Brain microvascular endothelial cell (primary cell): Measurements from ENCODE around the gene PRKACG.

Source experiments
- DNase-seq: peaks from one replicate; pipeline ENCODE4 v3.0.0-alpha.2; 2020
- H3K27ac ChIP-seq: fragments of 250-450 bp; sonication (Bioruptor Pico); 2 replicates; pipeline ENCODE4 v1.5.1; 2020; ENCODE audit warnings: mild to moderate bottlenecking, moderate library complexity
- H3K27me3 ChIP-seq: fragments of 250-450 bp; sonication (Bioruptor Pico); replicated peaks from 2 replicates; pipeline ENCODE4 v1.5.1; 2020; ENCODE audit warnings: mild to moderate bottlenecking
- H3K36me3 ChIP-seq: fragments of 250-450 bp; sonication (Bioruptor Pico); replicated peaks from 2 replicates; pipeline ENCODE4 v1.5.1; 2020; ENCODE audit warnings: mild to moderate bottlenecking
- H3K4me3 ChIP-seq: 2 replicates; pipeline ENCODE4 v1.5.1; 2011; ENCODE audit warnings: low read depth, mild to moderate bottlenecking, control low read depth, low read length, moderate library complexity
- CTCF ChIP-seq: IDR thresholded peaks from 2 replicates; pipeline ENCODE4 v1.5.1; 2011; ENCODE audit warnings: low read depth, mild to moderate bottlenecking, moderate library complexity, low read length, control low read depth, inconsistent platforms; ENCODE audit errors: missing control alignments
- in situ Hi-C: cut with HindIII; loops from 2 replicates; pipeline ENCODE4 v1.10.0; 2017; ENCODE audit warnings: low sequenced_read_pairs, low pct_ligation_motif_present

The PRKACG gene

DNA sequence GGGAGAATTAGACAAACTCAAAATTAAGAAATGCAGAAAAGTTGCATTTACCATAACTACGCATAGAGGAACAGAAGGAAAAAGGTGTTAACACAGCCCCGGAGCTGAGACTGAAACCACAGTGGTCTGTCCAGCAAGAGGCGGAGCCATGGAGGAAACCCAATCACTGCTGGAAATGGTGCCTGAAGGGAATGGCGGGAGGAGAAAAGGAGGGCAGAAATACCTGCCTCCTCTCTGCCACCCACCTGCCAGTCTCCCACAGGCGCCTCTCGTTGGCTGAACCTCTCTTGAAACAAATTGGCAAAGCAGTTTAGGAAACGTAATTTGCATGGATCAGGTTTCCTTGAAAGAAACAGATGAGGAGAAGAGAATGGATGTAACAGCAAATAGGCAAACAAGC, 9.7 kb upstream of the PRKACG start:
- Histone ChIP-seq H3K4me3 (no peak overlapping the region), H3K36me3 (no peaks in the 10 kb centered on the region), H3K27ac (no peak overlapping the region), H3K27me3 (no peaks in the 10 kb centered on the region)
- DNase-seq = no peak
- no peak for TF ChIP-seq CTCF
- in situ Hi-C loops = no loop called here

- no peak overlapping the region for H3K4me3 ChIP-seq
- in situ Hi-C loops = no loop called here
- no peak for TF ChIP-seq CTCF
- no peaks in the 10 kb centered on the region for H3K36me3 ChIP-seq
- no peak for DNase-seq
- no peak overlapping the region for H3K27ac ChIP-seq
- H3K27me3 ChIP-seq = peaks cover 2% of the 10 kb centered on the region
Measured at GRCh38 chr9:69020301-69021145, 6.6 kb upstream of the PRKACG start.

DNA sequence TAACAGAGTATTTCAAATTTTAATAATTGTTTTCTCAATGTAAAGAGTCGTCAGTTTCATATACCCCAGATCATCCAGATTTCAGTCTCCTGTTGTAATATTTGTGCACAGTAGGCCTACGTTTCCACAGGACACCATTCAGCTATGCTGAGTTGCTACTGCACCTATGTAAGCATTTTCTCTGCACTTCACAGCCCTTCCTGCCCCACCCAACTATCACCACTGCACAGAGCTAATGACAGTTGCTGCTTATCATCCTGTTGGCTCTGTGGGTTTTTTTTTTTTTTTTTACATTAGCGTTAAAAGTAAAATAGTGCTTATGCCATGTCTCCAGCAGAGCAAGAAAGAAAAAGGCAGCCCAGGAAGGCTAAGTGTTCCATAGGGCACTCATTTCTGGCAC, 5.9 kb upstream of the PRKACG start:
- H3K27ac ChIP-seq = no peak overlapping the region
- H3K27me3 ChIP-seq = peaks cover 2% of the 10 kb centered on the region
- DNase-seq = no peak
- in situ Hi-C loops = no loop called here
- TF ChIP-seq CTCF = no peak
- no peaks in the 10 kb centered on the region for H3K36me3 ChIP-seq
- no peak overlapping the region for H3K4me3 ChIP-seq

GRCh38 chr9:69018737-69019136, 4.8 kb upstream of the PRKACG start:
- in situ Hi-C loops = no loop called here
- Histone ChIP-seq H3K27me3 (peaks cover 2% of the 10 kb centered on the region), H3K4me3 (no peak overlapping the region), H3K36me3 (no peaks in the 10 kb centered on the region), H3K27ac (no peak overlapping the region)
- DNase-seq = no peak
- TF ChIP-seq CTCF = no peak

GRCh38 chr9:69016191-69017096, 2.5 kb upstream of the PRKACG start:
- no peak for DNase-seq
- Histone ChIP-seq H3K36me3 (no peaks in the 10 kb centered on the region), H3K27me3 (peaks cover 2% of the 10 kb centered on the region), H3K4me3 (no peak overlapping the region), H3K27ac (no peak overlapping the region)
- TF ChIP-seq CTCF = no peak
- in situ Hi-C loops = no loop called here
